T-helper 2 cell treated with Interferon-gamma antibody and Interleukin-4, amounts not matched to agents 5 μg/mL and 100 μg/mL, for 36 hours (primary cell): ENCODE measurements around the gene UBE2G1.
"Not testable (repeated sequence)": the region's sequence is repeated elsewhere in the genome, so short reads cannot be mapped to it uniquely, and the experiment has no call there.

Experiments used
- DNase-seq: peaks from one replicate; pipeline ENCODE4 v3.0.0; 2021; ENCODE audit warnings: low spot score
- H3K27ac Mint-ChIP-seq: one replicate; pipeline ENCODE4 v1.8.0; 2021; ENCODE audit warnings: mild to moderate bottlenecking, mixed read lengths
- H3K27me3 Mint-ChIP-seq: one replicate; pipeline ENCODE4 v1.8.0; 2021; ENCODE audit warnings: low read depth, mixed read lengths
- H3K36me3 Mint-ChIP-seq: one replicate; pipeline ENCODE4 v1.8.0; 2021; ENCODE audit warnings: low read depth, mixed read lengths
- H3K4me1 Mint-ChIP-seq: one replicate; pipeline ENCODE4 v1.8.0; 2021; ENCODE audit warnings: low read depth, mixed read lengths
- H3K4me3 Mint-ChIP-seq: one replicate; pipeline ENCODE4 v1.8.0; 2022; ENCODE audit warnings: mild to moderate bottlenecking, moderate library complexity, mixed read lengths
- H3K9me3 Mint-ChIP-seq: one replicate; pipeline ENCODE4 v1.8.0; 2021; ENCODE audit warnings: mixed read lengths

Gene UBE2G1

DNA sequence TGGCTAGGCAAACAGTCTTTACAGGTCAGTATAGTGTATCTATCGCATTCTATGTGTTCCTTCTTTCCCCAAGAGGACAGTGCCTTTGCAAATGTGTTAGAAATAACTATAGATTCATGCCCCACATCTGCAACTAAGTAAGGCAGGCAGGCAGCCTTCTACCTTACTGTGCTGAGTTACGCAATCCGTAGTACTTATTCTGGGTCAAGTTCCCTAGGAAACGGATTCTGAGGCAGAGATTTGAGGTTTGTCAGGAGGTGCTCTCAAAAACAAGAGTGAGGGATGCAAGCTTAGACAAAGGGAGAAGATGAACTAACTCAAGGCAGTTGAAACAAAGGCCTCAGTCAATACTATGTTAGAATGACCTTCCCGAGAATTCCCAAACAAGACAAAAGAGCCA is 90.0 kb downstream of the UBE2G1 start:
- no peaks in the 10 kb centered on the region for H3K9me3 Mint-ChIP-seq
- H3K36me3 Mint-ChIP-seq, result peaks cover 35% of the 10 kb centered on the region
- H3K27ac Mint-ChIP-seq, result no peak overlapping the region
- H3K4me3 Mint-ChIP-seq, result no peak overlapping the region
- H3K4me1 Mint-ChIP-seq, result peaks cover 9% of the 10 kb centered on the region
- no peak for DNase-seq
- no peaks in the 10 kb centered on the region for H3K27me3 Mint-ChIP-seq

- no peak for DNase-seq
- no peaks in the 10 kb centered on the region for H3K9me3 Mint-ChIP-seq
- peaks cover 36% of the 10 kb centered on the region for H3K36me3 Mint-ChIP-seq
- no peaks in the 10 kb centered on the region for H3K27me3 Mint-ChIP-seq
- peaks cover 7% of the 10 kb centered on the region for H3K4me1 Mint-ChIP-seq
- no peak overlapping the region for H3K27ac Mint-ChIP-seq
- no peak overlapping the region for H3K4me3 Mint-ChIP-seq
Observed at GRCh38 chr17:4272972-4273368, 93.5 kb downstream of the UBE2G1 start.

GRCh38 chr17:4272213-4272971 is 94.1 kb downstream of the UBE2G1 start:
- peaks cover 7% of the 10 kb centered on the region for H3K4me1 Mint-ChIP-seq
- H3K36me3 Mint-ChIP-seq, result peaks cover 36% of the 10 kb centered on the region
- no peak overlapping the region for H3K4me3 Mint-ChIP-seq
- H3K9me3 Mint-ChIP-seq, result no peaks in the 10 kb centered on the region
- H3K27ac Mint-ChIP-seq, result no peak overlapping the region
- no peak for DNase-seq
- no peaks in the 10 kb centered on the region for H3K27me3 Mint-ChIP-seq

DNA sequence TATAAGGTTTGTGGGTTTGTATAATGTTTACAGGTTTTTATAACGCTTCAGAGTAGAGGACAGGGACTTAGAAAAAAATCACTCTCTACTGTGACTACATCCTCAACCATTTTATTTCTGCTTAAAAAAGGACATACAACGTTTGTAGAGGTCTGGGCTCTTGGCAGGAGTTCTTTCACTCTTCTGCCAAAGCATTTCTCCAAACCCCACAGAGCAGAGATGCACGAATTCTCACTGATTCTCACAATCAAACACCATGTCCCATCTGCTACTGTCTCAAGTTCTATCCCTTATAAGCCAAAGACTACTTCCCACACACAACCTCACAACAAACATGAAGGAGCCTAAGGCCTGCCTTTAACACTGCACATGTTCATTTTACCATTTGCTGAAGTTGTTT is 95.7 kb downstream of the UBE2G1 start:
- Mint-ChIP-seq H3K4me3 (no peak overlapping the region), H3K4me1 (peaks cover 3% of the 10 kb centered on the region), H3K9me3 (no peaks in the 10 kb centered on the region), H3K27me3 (no peaks in the 10 kb centered on the region), H3K27ac (no peak overlapping the region), H3K36me3 (peaks cover 22% of the 10 kb centered on the region)
- DNase-seq, result no peak

GRCh38 chr17:4269915-4270314 is 96.6 kb downstream of the UBE2G1 start:
- Mint-ChIP-seq H3K9me3 (no peaks in the 10 kb centered on the region), H3K36me3 (peaks cover 21% of the 10 kb centered on the region), H3K27me3 (no peaks in the 10 kb centered on the region), H3K4me1 (peaks cover 8% of the 10 kb centered on the region), H3K4me3 (no peak overlapping the region), H3K27ac (no peak overlapping the region)
- no peak for DNase-seq

DNA sequence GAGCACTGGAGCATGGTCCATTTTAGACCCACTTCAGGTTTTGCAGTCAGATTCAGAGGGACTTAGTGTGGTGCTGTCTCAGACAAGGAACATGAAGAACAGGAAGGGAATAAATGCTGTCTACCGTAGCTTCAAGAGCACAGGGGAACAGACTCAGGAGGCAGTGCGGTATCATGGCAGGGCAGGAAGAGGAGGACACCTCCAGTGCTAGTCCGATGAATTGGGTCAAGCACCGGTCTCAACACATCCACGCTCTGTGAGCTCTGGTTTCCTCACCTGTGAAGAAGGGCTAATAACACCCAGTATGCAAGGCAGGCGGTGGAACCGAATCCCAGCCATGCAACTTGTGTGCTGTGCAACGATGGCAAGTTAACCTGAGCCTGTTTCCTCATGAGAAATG is 99.1 kb downstream of the UBE2G1 start:
- no peak overlapping the region for H3K27ac Mint-ChIP-seq
- no peaks in the 10 kb centered on the region for H3K9me3 Mint-ChIP-seq
- H3K27me3 Mint-ChIP-seq, result no peaks in the 10 kb centered on the region
- peaks cover 24% of the 10 kb centered on the region for H3K36me3 Mint-ChIP-seq
- no peak for DNase-seq
- H3K4me3 Mint-ChIP-seq, result no peak overlapping the region
- peaks cover 25% of the 10 kb centered on the region for H3K4me1 Mint-ChIP-seq

GRCh38 chr17:4266550-4266949 is 99.9 kb downstream of the UBE2G1 start:
- Mint-ChIP-seq H3K4me1 (peaks cover 27% of the 10 kb centered on the region), H3K36me3 (peaks cover 24% of the 10 kb centered on the region), H3K27ac (no peak overlapping the region), H3K4me3 (no peak overlapping the region), H3K9me3 (no peaks in the 10 kb centered on the region), H3K27me3 (no peaks in the 10 kb centered on the region)
- DNase-seq, result no peak

DNA sequence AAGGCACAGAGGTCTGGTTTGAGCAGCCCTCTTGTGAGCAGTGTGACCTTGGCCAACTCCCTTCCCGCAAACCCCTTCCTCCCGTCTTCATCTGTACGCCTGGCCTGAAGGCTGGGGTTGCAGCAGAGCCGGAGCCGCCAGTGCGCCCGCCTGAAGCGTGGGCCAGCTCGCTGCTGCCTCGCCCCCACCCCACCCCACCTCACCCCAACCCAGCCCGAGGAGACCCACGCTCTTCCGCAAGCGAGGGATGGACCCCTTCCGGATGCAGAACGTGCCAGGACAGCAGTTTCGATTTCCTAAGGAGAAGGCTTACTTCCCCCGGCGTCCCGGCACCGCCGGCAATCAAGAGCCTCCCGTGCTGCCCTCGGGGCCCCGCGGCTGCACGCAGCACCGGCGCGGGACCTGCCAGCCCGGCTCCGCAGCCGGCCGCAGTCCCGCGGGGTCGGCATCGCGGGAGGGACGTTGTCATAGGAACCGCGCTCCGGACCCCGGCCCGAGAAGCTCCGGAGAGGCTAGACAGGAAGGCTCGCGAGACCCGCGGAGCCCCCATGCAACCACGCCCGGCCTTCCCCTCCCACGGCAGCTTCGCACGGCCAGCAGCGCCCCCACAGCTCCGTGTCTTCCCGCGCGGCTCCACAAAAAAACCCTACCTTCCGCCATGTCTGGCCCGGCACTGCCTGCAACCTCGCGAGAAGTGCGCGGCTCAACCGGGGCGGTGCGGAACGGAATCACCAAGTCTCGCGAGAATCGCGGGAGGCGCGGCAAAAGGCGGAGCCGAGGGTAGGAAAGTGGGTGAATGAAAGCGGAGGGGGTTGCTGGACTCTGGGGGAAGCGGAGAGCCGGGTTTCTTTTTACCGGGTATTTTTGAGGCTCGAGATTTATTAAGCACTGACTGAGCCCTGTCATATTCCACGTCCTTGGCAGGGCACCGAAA is 102.9 kb downstream of the UBE2G1 start, which contains the start of gene ANKFY1:
Gene ANKFY1, minus strand, starts transcription at position 698 of the 934 bp plus-strand sequence. Its CDS starts 38 bp downstream, at position 660.
- Mint-ChIP-seq H3K4me3 (peak within 1 kb of the TSS; percentile 91), H3K4me1 (peaks cover 31% of the 10 kb centered on the region), H3K36me3 (peaks cover 36% of the 10 kb centered on the region), H3K9me3 (peaks cover 7% of the 10 kb centered on the region), H3K27me3 (no peaks in the 10 kb centered on the region), H3K27ac (peak within 1 kb of the TSS; percentile 90)
- DNase-seq, result peak; percentile 97

- H3K36me3 Mint-ChIP-seq, result peaks cover 37% of the 10 kb centered on the region
- H3K27me3 Mint-ChIP-seq, result no peaks in the 10 kb centered on the region
- H3K4me1 Mint-ChIP-seq, result peaks cover 34% of the 10 kb centered on the region
- peaks cover 11% of the 10 kb centered on the region for H3K9me3 Mint-ChIP-seq
- peak overlapping the region; percentile 82 for H3K27ac Mint-ChIP-seq
- no peak for DNase-seq
- H3K4me3 Mint-ChIP-seq, result peak overlapping the region; percentile 87
Observed at GRCh38 chr17:4262703-4263102, 103.8 kb downstream of the UBE2G1 start.

DNA sequence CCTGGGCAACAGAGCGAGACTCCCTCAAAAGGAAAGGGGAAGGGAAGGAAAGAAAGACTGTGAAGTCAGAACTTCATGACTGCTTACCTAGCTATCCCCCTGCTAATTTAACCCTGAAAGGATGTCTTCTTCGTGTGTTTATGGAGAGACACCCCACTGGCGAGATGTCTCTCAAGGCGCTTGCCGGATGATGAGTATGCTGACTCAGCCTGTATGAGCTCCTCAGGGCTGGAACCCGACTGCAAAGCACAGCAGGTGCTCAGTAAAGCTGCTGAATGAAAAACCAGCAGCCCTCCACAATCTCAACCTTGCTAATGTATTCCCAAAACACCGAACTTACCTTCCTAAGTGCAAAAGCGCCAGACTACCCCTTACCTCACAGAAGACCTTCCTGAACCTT is 105.0 kb downstream of the UBE2G1 start:
- no peak for DNase-seq
- H3K4me1 Mint-ChIP-seq, result peaks cover 42% of the 10 kb centered on the region
- H3K9me3 Mint-ChIP-seq, result peaks cover 16% of the 10 kb centered on the region
- no peaks in the 10 kb centered on the region for H3K27me3 Mint-ChIP-seq
- H3K4me3 Mint-ChIP-seq, result no peak overlapping the region
- peaks cover 49% of the 10 kb centered on the region for H3K36me3 Mint-ChIP-seq
- no peak overlapping the region for H3K27ac Mint-ChIP-seq

- Mint-ChIP-seq H3K27me3 (no peaks in the 10 kb centered on the region), H3K36me3 (peaks cover 54% of the 10 kb centered on the region), H3K4me3 (no peak overlapping the region), H3K4me1 (peaks cover 32% of the 10 kb centered on the region), H3K9me3 (peaks cover 16% of the 10 kb centered on the region), H3K27ac (no peak overlapping the region)
- no peak for DNase-seq
Observed at GRCh38 chr17:4258867-4259266, 107.6 kb downstream of the UBE2G1 start.

- Mint-ChIP-seq H3K36me3 (peaks cover 50% of the 10 kb centered on the region), H3K4me3 (no peak overlapping the region), H3K9me3 (peaks cover 16% of the 10 kb centered on the region), H3K4me1 (peaks cover 28% of the 10 kb centered on the region), H3K27ac (no peak overlapping the region), H3K27me3 (no peaks in the 10 kb centered on the region)
- no peak for DNase-seq
Observed at GRCh38 chr17:4256952-4257351, 109.5 kb downstream of the UBE2G1 start.

- H3K4me1 Mint-ChIP-seq, result peaks cover 24% of the 10 kb centered on the region
- H3K9me3 Mint-ChIP-seq, result peaks cover 16% of the 10 kb centered on the region
- peaks cover 39% of the 10 kb centered on the region for H3K36me3 Mint-ChIP-seq
- not testable (repeated sequence) for H3K27ac Mint-ChIP-seq, DNase-seq, H3K27me3 Mint-ChIP-seq, H3K4me3 Mint-ChIP-seq
Observed at GRCh38 chr17:4255271-4255670, 111.2 kb downstream of the UBE2G1 start.

GRCh38 chr17:4250887-4251286 is 115.6 kb downstream of the UBE2G1 start:
- DNase-seq, result no peak
- Mint-ChIP-seq H3K27ac (no peak overlapping the region), H3K36me3 (peaks cover 19% of the 10 kb centered on the region), H3K9me3 (no peaks in the 10 kb centered on the region), H3K4me3 (no peak overlapping the region), H3K27me3 (no peaks in the 10 kb centered on the region), H3K4me1 (peaks cover 31% of the 10 kb centered on the region)
